H9 (cell line): ENCODE data around the gene CARTPT. TPM values are rescaled to one million over a fixed set of nuclear protein-coding genes. Genes with fewer than 3 reads are reported as not detected.

Source experiments
- DNase-seq: peaks from one replicate; pipeline ENCODE4 v3.0.0-alpha.2; 2017
- H2AFZ ChIP-seq: one replicate; pipeline ENCODE4 v1.6.1; 2013; ENCODE audit warnings: mild to moderate bottlenecking, low read length, control low read depth, moderate library complexity
- H2AK5ac ChIP-seq: 2 replicates; pipeline ENCODE4 v1.6.1; 2013; ENCODE audit warnings: low read length, control low read depth, mixed read lengths; ENCODE audit not compliant: insufficient read length
- H2BK120ac ChIP-seq: one replicate; pipeline ENCODE4 v1.6.1; 2013; ENCODE audit warnings: low read depth, mild to moderate bottlenecking, low read length, control low read depth, inconsistent platforms; ENCODE audit not compliant: poor library complexity, severe bottlenecking
- H2BK12ac ChIP-seq: 2 replicates; pipeline ENCODE4 v1.6.1; 2013; ENCODE audit warnings: low read length, control low read depth, mixed read lengths, low read depth; ENCODE audit not compliant: insufficient read length
- H2BK15ac ChIP-seq: 2 replicates; pipeline ENCODE4 v1.6.1; 2013; ENCODE audit warnings: low read depth, low read length, control low read depth
- H2BK20ac ChIP-seq: one replicate; pipeline ENCODE4 v1.6.1; 2013; ENCODE audit warnings: low read depth, mild to moderate bottlenecking, low read length, control low read depth, inconsistent platforms; ENCODE audit not compliant: poor library complexity, severe bottlenecking
- H2BK5ac ChIP-seq: 2 replicates; pipeline ENCODE4 v1.6.1; 2013; ENCODE audit warnings: low read length, control low read depth, mixed read lengths; ENCODE audit not compliant: insufficient read length
- H3K14ac ChIP-seq: 2 replicates; pipeline ENCODE4 v1.6.1; 2013; ENCODE audit warnings: low read length, control low read depth; ENCODE audit not compliant: insufficient read depth
- H3K18ac ChIP-seq: 2 replicates; pipeline ENCODE4 v1.6.1; 2013; ENCODE audit warnings: low read depth, mild to moderate bottlenecking, mixed read lengths, low read length, control low read depth; ENCODE audit not compliant: insufficient read length
- H3K23ac ChIP-seq: 2 replicates; pipeline ENCODE4 v1.6.1; 2013; ENCODE audit warnings: low read length, control low read depth, mixed read lengths, low read depth; ENCODE audit not compliant: insufficient read length
- H3K23me2 ChIP-seq: 2 replicates; pipeline ENCODE4 v1.6.1; 2013; ENCODE audit warnings: low read depth, mild to moderate bottlenecking, mixed read lengths, low read length, control low read depth; ENCODE audit not compliant: insufficient read length, poor library complexity, severe bottlenecking
- H3K27ac ChIP-seq: 2 replicates; pipeline ENCODE4 v1.5.1; 2013; ENCODE audit warnings: low read length, control low read depth, mixed read lengths, low read depth; ENCODE audit not compliant: insufficient read length
- H3K27me3 ChIP-seq: 2 replicates; pipeline ENCODE4 v1.6.1; 2013; ENCODE audit warnings: low read length, control low read depth, inconsistent platforms; ENCODE audit not compliant: insufficient read depth
- H3K4ac ChIP-seq: 2 replicates; pipeline ENCODE4 v1.6.1; 2013; ENCODE audit warnings: low read depth, mild to moderate bottlenecking, control low read depth, inconsistent platforms, low read length, moderate library complexity
- H3K4me1 ChIP-seq: 2 replicates; pipeline ENCODE4 v1.6.1; 2013; ENCODE audit warnings: low read length, control low read depth, inconsistent platforms; ENCODE audit not compliant: insufficient read depth
- H3K4me2 ChIP-seq: 2 replicates; pipeline ENCODE4 v1.6.1; 2013; ENCODE audit warnings: low read length, control low read depth, mixed read lengths; ENCODE audit not compliant: insufficient read length, insufficient read depth
- H3K56ac ChIP-seq: 2 replicates; pipeline ENCODE4 v1.6.1; 2013; ENCODE audit warnings: low read depth, mild to moderate bottlenecking, mixed read lengths, low read length, control low read depth; ENCODE audit not compliant: insufficient read length
- H3K79me1 ChIP-seq: 2 replicates; pipeline ENCODE4 v1.6.1; 2013; ENCODE audit warnings: low read depth, mild to moderate bottlenecking, moderate library complexity, low read length, control low read depth, inconsistent platforms; ENCODE audit not compliant: insufficient read depth, poor library complexity, severe bottlenecking
- H3K79me2 ChIP-seq: 2 replicates; pipeline ENCODE4 v1.6.1; 2013; ENCODE audit warnings: low read length, control low read depth, inconsistent platforms; ENCODE audit not compliant: insufficient read depth
- H3K9ac ChIP-seq: 2 replicates; pipeline ENCODE4 v1.6.1; 2013; ENCODE audit warnings: low read length, control low read depth, mixed read lengths; ENCODE audit not compliant: insufficient read length; ENCODE audit errors: extremely low read depth
- H3K9me3 ChIP-seq: one replicate; pipeline ENCODE4 v1.6.1; 2013; ENCODE audit warnings: low read depth, low read length, inconsistent platforms; ENCODE audit not compliant: control insufficient read depth
- H3T11ph ChIP-seq: one replicate; pipeline ENCODE4 v1.6.1; 2013; ENCODE audit warnings: mild to moderate bottlenecking, low read length, control low read depth, inconsistent platforms
- H4K20me1 ChIP-seq: one replicate; pipeline ENCODE4 v1.6.1; 2013; ENCODE audit not compliant: control insufficient read depth, insufficient read length, insufficient read depth
- H4K5ac ChIP-seq: 2 replicates; pipeline ENCODE4 v1.6.1; 2013; ENCODE audit warnings: low read depth, mild to moderate bottlenecking, mixed read lengths, low read length, control low read depth; ENCODE audit not compliant: insufficient read length
- H4K8ac ChIP-seq: replicated peaks from 2 replicates; pipeline ENCODE4 v1.6.1; 2013; ENCODE audit warnings: low read length, control low read depth, mixed read lengths, low read depth; ENCODE audit not compliant: insufficient read length
- H4K91ac ChIP-seq: 2 replicates; pipeline ENCODE4 v1.6.1; 2013; ENCODE audit warnings: low read depth, mild to moderate bottlenecking, moderate library complexity, mixed read lengths, low read length, control low read depth; ENCODE audit not compliant: insufficient read length
- H3K27ac Mint-ChIP-seq, 3 experiments: 2 replicates in 2 of 3; 3 replicates in 1 of 3; pipeline ENCODE4 v1.8.0; 2020 to 2021; ENCODE audit warnings: mixed read lengths in 3 of 3, mild to moderate bottlenecking in 1 of 3, moderate library complexity in 1 of 3
- H3K27me3 Mint-ChIP-seq: 2 replicates; pipeline ENCODE4 v1.8.0; 2021; ENCODE audit warnings: low read depth, mild to moderate bottlenecking, moderate library complexity, mixed read lengths
- H3K36me3 Mint-ChIP-seq, 3 experiments: 2 replicates in 2 of 3; 3 replicates in 1 of 3; pipeline ENCODE4 v1.8.0; 2020 to 2021; ENCODE audit warnings: low read depth in 3 of 3, mixed read lengths in 3 of 3; ENCODE audit not compliant: insufficient read depth in 1 of 3
- H3K4me1 Mint-ChIP-seq, 2 experiments: 2 replicates each; pipeline ENCODE4 v1.8.0; 2020; ENCODE audit warnings: mixed read lengths in 2 of 2
- H3K4me3 Mint-ChIP-seq, 2 experiments: 2 replicates in 1 of 2; 3 replicates in 1 of 2; pipeline ENCODE4 v1.8.0; 2020 to 2021; ENCODE audit warnings: mild to moderate bottlenecking in 2 of 2, mixed read lengths in 2 of 2, moderate library complexity in 1 of 2
- H3K9me3 Mint-ChIP-seq, 2 experiments: 2 replicates in 1 of 2; 3 replicates in 1 of 2; pipeline ENCODE4 v1.8.0; 2020; ENCODE audit warnings: mild to moderate bottlenecking in 2 of 2, mixed read lengths in 2 of 2, moderate library complexity in 1 of 2
- WGBS: extraction: QIAGEN DNeasy Blood & Tissue Kit; methylation state at CpG from one replicate; pipeline ENCODE4 v1.1.7; 2013; ENCODE audit warnings: missing lambda C conversion rate, low lambda C conversion rate, mixed read lengths; ENCODE audit not compliant: insufficient read length; ENCODE audit errors: extremely low coverage; 5-methylcytosine and 5-hydroxymethylcytosine counted together
- total RNA-seq: library from RNA; stranded (reverse); gene quantifications from 2 replicates; pipeline ENCODE4 v1.2.1, GENCODE V29; 2021
- TF ChIP-seq, protein P1 (sequence below): fragments of 200-600 bp; sonication (generic); conservative IDR thresholded peaks from 3 replicates; pipeline ENCODE4 v1.8.0; 2021; ENCODE audit warnings: antibody characterized with exemption, mild to moderate bottlenecking

The CARTPT gene
- total RNA-seq, 1 experiment from 2014 or later: not detected

DNA sequence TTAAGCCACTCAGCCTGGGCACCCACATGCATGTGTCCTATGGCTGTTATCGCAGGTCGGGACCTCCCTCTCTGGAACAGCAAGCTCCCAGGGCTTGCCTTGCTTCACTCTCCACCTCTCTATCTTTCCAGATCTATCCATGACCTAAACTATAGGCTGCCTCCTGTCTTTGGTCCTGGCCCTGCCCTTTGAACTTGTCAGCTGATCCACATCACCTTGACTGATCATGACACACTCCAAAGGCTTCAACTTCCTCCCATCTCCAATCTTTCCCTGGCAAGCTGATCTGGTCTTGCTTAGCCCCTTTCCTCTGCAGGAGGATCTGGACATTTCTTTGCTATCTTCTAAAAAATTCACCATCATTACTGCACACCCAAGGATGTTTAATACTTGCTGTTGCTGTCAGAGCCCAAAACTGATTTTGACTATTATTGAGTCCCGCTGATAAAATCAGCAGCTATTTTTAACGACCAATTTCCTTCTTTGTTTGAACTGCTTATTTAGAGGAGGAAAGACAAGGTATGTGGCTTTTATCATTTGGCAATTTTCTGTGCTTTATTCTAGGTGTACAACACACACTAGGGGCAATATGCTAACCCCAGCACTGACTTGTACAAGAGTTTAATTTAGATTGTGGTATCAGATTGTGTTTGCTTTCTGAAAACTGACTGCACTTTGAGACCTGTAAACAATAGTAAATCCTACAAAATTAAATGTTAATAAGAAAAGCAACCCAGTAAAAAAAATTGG is 33.5 kb downstream of the CARTPT start:
- Mint-ChIP-seq H3K27me3 (no peaks in the 10 kb centered on the region), H3K4me3 (no peak overlapping the region), H3K9me3 (no peaks in the 10 kb centered on the region), H3K4me1 (no peaks in the 10 kb centered on the region), H3K36me3 (no peaks in the 10 kb centered on the region), H3K27ac (no peak overlapping the region)
- Histone ChIP-seq H3K9me3 (no peaks in the 10 kb centered on the region), H3K14ac (no peak overlapping the region), H3K18ac (no peak overlapping the region), H3K27ac (no peak overlapping the region), H3T11ph (no peak overlapping the region), H4K91ac (no peak overlapping the region), H4K8ac (no peak overlapping the region), H2BK120ac (no peak overlapping the region), H2BK20ac (no peak overlapping the region), H2BK5ac (no peak overlapping the region), H3K79me2 (no peaks in the 10 kb centered on the region), H2AK5ac (no peak overlapping the region), H3K56ac (no peak overlapping the region), H3K27me3 (no peaks in the 10 kb centered on the region), H3K79me1 (no peaks in the 10 kb centered on the region), H3K4ac (no peak overlapping the region), H2BK12ac (no peak overlapping the region), H3K4me1 (no peaks in the 10 kb centered on the region), H2BK15ac (no peak overlapping the region), H3K4me2 (no peak overlapping the region), H3K9ac (no peak overlapping the region), H2AFZ (no peak overlapping the region), H3K23me2 (no peaks in the 10 kb centered on the region), H4K20me1 (no peaks in the 10 kb centered on the region), H4K5ac (no peak overlapping the region), H3K23ac (no peak overlapping the region)
- TF ChIP-seq, protein P1, sequence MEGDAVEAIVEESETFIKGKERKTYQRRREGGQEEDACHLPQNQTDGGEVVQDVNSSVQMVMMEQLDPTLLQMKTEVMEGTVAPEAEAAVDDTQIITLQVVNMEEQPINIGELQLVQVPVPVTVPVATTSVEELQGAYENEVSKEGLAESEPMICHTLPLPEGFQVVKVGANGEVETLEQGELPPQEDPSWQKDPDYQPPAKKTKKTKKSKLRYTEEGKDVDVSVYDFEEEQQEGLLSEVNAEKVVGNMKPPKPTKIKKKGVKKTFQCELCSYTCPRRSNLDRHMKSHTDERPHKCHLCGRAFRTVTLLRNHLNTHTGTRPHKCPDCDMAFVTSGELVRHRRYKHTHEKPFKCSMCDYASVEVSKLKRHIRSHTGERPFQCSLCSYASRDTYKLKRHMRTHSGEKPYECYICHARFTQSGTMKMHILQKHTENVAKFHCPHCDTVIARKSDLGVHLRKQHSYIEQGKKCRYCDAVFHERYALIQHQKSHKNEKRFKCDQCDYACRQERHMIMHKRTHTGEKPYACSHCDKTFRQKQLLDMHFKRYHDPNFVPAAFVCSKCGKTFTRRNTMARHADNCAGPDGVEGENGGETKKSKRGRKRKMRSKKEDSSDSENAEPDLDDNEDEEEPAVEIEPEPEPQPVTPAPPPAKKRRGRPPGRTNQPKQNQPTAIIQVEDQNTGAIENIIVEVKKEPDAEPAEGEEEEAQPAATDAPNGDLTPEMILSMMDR: no peak
- DNase-seq: no peak
- WGBS: no CpG with 5 or more reads among the region's 4 CpGs
